ENCODE data around the gene IGFBP1. TPM values are rescaled to one million over a fixed set of nuclear protein-coding genes. Genes with fewer than 3 reads are reported as not detected.

IGFBP1 gene
- total RNA-seq, 4 donors from 2014 or later, result not detected

DNA sequence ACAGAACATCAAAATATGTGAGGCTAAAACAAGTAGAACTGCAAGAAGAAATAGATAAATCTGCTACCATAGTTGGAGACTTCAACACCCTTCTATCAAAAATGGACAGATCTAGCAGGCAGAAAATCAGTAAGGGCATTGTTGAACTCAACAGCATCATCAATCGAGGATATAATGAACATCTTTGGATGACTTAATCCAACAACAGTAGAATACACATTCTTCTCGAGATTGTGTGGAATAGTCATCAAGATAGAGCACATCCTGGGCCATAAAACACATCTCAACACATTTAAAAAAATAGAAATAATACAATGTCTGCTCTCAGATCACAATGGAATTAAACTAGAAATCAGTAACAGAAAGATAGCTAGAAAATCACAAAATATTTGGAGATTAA, 9.9 kb downstream of the IGFBP1 start:
- no peak overlapping the region for H3K27ac ChIP-seq
- H3K9me3 ChIP-seq, result no peaks in the 10 kb centered on the region
- no peak for ATAC-seq
- H3K27me3 ChIP-seq, result peaks cover 21% of the 10 kb centered on the region
- H3K4me3 ChIP-seq, result no peak overlapping the region
- TF ChIP-seq EP300 (IDR thresholded peaks at IDR 0.05) (no peak), POLR2AphosphoS5 (IDR thresholded peaks at IDR 0.05) (no peak), POLR2A (IDR thresholded peaks at IDR 0.05) (no peak)
- TF ChIP-seq, protein P1, sequence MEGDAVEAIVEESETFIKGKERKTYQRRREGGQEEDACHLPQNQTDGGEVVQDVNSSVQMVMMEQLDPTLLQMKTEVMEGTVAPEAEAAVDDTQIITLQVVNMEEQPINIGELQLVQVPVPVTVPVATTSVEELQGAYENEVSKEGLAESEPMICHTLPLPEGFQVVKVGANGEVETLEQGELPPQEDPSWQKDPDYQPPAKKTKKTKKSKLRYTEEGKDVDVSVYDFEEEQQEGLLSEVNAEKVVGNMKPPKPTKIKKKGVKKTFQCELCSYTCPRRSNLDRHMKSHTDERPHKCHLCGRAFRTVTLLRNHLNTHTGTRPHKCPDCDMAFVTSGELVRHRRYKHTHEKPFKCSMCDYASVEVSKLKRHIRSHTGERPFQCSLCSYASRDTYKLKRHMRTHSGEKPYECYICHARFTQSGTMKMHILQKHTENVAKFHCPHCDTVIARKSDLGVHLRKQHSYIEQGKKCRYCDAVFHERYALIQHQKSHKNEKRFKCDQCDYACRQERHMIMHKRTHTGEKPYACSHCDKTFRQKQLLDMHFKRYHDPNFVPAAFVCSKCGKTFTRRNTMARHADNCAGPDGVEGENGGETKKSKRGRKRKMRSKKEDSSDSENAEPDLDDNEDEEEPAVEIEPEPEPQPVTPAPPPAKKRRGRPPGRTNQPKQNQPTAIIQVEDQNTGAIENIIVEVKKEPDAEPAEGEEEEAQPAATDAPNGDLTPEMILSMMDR (IDR thresholded peaks at IDR 0.05), result no peak
- H3K36me3 ChIP-seq, result no peaks in the 10 kb centered on the region
- WGBS, 2 donors (ENCODE audit: low coverage in 1 of 2), result 78 to 90% methylated on average over 2 of the region's 2 CpGs
- H3K4me1 ChIP-seq, result no peaks in the 10 kb centered on the region

DNA sequence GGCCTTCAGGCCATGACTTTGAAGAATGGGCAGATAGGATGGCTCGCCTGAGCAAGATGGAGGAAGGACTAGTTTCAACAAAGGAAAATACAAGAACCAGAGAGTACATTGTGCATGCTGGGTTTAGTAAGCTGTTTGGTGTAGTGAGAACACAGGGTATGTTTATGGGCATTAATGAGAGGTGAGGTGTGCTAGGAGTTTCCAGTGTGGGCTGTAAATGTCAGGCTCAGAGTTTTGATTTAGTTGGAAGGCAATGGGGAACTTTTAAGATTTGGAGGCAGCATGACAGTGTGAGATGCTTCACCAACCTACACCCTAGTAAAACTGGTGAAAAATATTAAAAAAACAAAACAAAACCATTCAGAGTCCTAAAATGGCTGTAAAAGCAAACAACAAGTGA, 13.3 kb downstream of the IGFBP1 start:
- no peaks in the 10 kb centered on the region for H3K27me3 ChIP-seq
- H3K9me3 ChIP-seq, result no peaks in the 10 kb centered on the region
- no peak overlapping the region for H3K4me3 ChIP-seq
- H3K27ac ChIP-seq, result no peak overlapping the region
- no peaks in the 10 kb centered on the region for H3K36me3 ChIP-seq
- H3K4me1 ChIP-seq, result no peaks in the 10 kb centered on the region
- WGBS, 2 donors (ENCODE audit: low coverage in 1 of 2), result 38 to 82% methylated on average over 1 of the region's 1 CpG
- no peak for ATAC-seq
- TF ChIP-seq, protein P1 (IDR thresholded peaks at IDR 0.05), result no peak
- TF ChIP-seq POLR2AphosphoS5 (IDR thresholded peaks at IDR 0.05), result no peak
- TF ChIP-seq EP300 (IDR thresholded peaks at IDR 0.05), result no peak
- TF ChIP-seq POLR2A (IDR thresholded peaks at IDR 0.05), result no peak

DNA sequence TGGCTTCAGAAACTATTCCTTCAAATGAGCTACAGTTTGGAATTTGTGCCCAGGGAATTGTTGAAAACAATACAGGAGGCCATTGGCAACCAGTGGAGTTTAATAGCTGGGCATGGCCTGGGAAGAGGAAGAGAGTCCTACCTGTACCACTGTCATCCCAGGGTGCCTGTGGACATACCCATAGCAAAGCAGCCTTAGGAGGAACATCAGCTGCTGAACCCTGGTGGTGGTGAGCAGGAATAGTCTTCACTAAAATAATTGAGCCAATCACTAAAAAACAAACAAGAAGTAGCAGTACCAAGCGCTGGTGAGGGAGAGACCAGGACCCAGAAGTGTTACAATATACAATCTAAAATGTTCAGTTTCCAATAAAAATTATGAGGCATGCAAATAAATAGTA, 14.5 kb downstream of the IGFBP1 start:
- no peak for ATAC-seq
- H3K9me3 ChIP-seq, result no peaks in the 10 kb centered on the region

DNA sequence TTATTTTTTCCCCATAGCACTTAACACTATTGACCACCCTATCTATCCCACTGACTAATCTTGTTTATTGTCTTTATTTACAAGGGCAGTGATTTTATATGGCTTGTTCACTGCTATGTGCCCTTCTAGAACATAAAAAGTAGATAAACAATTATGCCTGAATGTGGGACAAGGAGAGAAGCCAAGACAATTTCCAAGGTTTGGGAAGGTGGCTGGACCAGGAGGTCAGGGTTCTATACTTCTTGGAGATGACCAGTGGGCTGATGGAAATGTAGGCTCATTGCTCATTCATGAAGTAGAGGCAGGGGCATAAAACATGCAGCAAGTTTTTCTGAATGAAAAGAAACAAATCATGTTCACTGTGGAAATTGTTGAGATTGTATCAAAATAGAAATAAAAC, 21.3 kb downstream of the IGFBP1 start:
- TF ChIP-seq POLR2AphosphoS5 (IDR thresholded peaks at IDR 0.05) (no peak), POLR2A (IDR thresholded peaks at IDR 0.05) (no peak), EP300 (IDR thresholded peaks at IDR 0.05) (no peak)
- TF ChIP-seq, protein P1 (IDR thresholded peaks at IDR 0.05), result no peak
- no peak for ATAC-seq
- Histone ChIP-seq H3K27me3 (peaks cover 3% of the 10 kb centered on the region), H3K4me1 (no peaks in the 10 kb centered on the region), H3K27ac (no peak overlapping the region), H3K9me3 (no peaks in the 10 kb centered on the region), H3K36me3 (no peaks in the 10 kb centered on the region), H3K4me3 (no peak overlapping the region)

More for the DNA sequence above, 14.5 kb downstream of the IGFBP1 start:
- Histone ChIP-seq H3K4me3 (no peak overlapping the region), H3K27me3 (no peaks in the 10 kb centered on the region), H3K27ac (no peak overlapping the region), H3K36me3 (no peaks in the 10 kb centered on the region), H3K4me1 (no peaks in the 10 kb centered on the region)
- 67 to 100% methylated on average over 1 of the region's 1 CpG for WGBS, 2 donors (ENCODE audit: low coverage in 1 of 2)
- no peak for TF ChIP-seq POLR2A (IDR thresholded peaks at IDR 0.05)
- no peak for TF ChIP-seq POLR2AphosphoS5 (IDR thresholded peaks at IDR 0.05)
- TF ChIP-seq, protein P1 (IDR thresholded peaks at IDR 0.05), result no peak
- TF ChIP-seq EP300 (IDR thresholded peaks at IDR 0.05), result no peak

DNA sequence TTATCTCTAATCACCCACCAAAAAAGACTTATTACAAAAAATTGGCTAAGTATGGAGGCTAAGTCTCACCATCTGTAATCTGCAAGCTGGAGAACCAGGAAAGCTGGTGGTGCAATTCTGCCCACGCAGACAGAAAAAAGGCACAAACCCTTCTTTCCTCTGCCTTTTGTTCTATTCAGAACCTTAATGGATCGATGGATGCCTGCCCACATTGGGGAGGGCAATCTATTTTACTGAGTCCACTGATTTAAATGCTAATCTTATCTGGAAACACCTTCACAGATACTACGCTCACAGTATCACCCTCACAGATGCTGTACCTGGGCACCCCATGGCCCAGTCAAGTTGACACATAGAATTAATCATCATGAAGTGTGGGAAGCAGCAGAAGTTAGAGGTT, 22.6 kb downstream of the IGFBP1 start:
- no peak overlapping the region for H3K4me3 ChIP-seq
- no peak for ATAC-seq
- no peaks in the 10 kb centered on the region for H3K4me1 ChIP-seq
- no peak for TF ChIP-seq POLR2A (IDR thresholded peaks at IDR 0.05)
- no peak for TF ChIP-seq EP300 (IDR thresholded peaks at IDR 0.05)
- TF ChIP-seq POLR2AphosphoS5 (IDR thresholded peaks at IDR 0.05), result no peak
- TF ChIP-seq, protein P1 (IDR thresholded peaks at IDR 0.05), result no peak
- 100% methylated on average over 1 to 3 of the region's 3 CpGs for WGBS, 2 donors (ENCODE audit: low coverage in 1 of 2)
- no peak overlapping the region for H3K27ac ChIP-seq
- peaks cover 0 to 6% of the 10 kb centered on the region in 2 donors for H3K36me3 ChIP-seq
- no peaks in the 10 kb centered on the region for H3K9me3 ChIP-seq
- H3K27me3 ChIP-seq, result peaks cover 16% of the 10 kb centered on the region
